ENCODE results near the gene TEDC1.

TEDC1 gene

DNA sequence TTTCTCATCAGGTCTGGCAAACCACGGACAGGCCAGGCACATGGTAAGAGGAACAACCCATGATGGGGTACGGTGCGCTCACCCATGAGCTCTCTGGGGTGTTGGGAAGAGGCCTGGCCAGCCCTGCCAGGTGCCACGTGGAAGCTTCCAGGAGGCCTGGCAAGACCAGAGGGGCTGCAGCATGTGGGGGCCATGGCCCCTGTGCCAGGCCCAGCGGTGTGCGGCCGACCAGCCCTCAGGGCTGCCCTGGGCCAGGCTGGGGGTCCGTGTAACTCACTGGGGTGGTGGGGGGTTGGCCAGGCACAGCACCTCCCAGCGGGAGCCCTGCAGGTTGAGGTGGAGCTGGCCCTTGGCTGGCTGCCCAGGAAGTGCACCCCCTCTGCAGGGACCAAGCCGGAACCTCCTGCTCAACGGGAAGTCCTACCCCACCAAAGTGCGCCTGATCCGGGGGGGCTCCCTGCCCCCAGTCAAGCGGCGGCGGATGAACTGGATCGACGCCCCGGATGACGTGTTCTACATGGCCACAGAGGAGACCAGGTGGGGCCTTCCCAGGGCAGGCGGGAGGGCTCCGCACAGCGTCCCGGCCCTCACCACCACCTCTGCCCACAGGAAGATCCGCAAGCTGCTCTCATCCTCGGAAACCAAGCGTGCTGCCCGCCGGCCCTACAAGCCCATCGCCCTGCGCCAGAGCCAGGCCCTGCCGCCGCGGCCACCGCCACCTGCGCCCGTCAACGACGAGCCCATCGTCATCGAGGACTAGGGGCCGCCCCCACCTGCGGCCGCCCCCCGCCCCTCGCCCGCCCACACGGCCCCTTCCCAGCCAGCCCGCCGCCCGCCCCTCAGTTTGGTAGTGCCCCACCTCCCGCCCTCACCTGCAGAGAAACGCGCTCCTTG is 21.3 kb upstream of the TEDC1 start:
- peaks cover 24% of the 10 kb centered on the region; the same call in 1 of the 2 replicates for H3K36me3 ChIP-seq (ENCODE audit: control insufficient read depth, low read length)
- H3K4me1 ChIP-seq (ENCODE audit: control insufficient read depth, low read length) = peaks cover 18% of the 10 kb centered on the region
- H3K27ac ChIP-seq (ENCODE audit: low read depth, low read length) = no peak overlapping the region
- no peaks in the 10 kb centered on the region for H3K79me2 ChIP-seq (ENCODE audit: control insufficient read depth, low read length)
- peaks cover 3% of the 10 kb centered on the region for H3K27me3 ChIP-seq (ENCODE audit: control insufficient read depth, low read length)
- no peak for TF ChIP-seq EZH2phosphoT487 (IDR thresholded peaks at IDR 0.05; ENCODE audit: borderline replicate concordance, low read length)
- TF ChIP-seq, protein P1, sequence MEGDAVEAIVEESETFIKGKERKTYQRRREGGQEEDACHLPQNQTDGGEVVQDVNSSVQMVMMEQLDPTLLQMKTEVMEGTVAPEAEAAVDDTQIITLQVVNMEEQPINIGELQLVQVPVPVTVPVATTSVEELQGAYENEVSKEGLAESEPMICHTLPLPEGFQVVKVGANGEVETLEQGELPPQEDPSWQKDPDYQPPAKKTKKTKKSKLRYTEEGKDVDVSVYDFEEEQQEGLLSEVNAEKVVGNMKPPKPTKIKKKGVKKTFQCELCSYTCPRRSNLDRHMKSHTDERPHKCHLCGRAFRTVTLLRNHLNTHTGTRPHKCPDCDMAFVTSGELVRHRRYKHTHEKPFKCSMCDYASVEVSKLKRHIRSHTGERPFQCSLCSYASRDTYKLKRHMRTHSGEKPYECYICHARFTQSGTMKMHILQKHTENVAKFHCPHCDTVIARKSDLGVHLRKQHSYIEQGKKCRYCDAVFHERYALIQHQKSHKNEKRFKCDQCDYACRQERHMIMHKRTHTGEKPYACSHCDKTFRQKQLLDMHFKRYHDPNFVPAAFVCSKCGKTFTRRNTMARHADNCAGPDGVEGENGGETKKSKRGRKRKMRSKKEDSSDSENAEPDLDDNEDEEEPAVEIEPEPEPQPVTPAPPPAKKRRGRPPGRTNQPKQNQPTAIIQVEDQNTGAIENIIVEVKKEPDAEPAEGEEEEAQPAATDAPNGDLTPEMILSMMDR (IDR thresholded peaks at IDR 0.05; ENCODE audit: low read depth, low read length, poor library complexity, severe bottlenecking) = no peak
- H3F3A ChIP-seq (ENCODE audit: control insufficient read depth, insufficient read depth) = peaks cover 6% of the 10 kb centered on the region; the same call in 1 of the 2 replicates
- no peaks in the 10 kb centered on the region for H3K9me2 ChIP-seq (replicated peaks; ENCODE audit: control insufficient read depth, low read length)
- H3K4me3 ChIP-seq (ENCODE audit: low read length) = no peak overlapping the region
- H3K9me3 ChIP-seq (ENCODE audit: control insufficient read depth, insufficient read depth, low read length) = no peaks in the 10 kb centered on the region
- H3K4me2 ChIP-seq (ENCODE audit: low read length) = no peak overlapping the region
- no peaks in the 10 kb centered on the region for H4K20me1 ChIP-seq (ENCODE audit: control insufficient read depth, insufficient read depth, low read depth, low read length)

DNA sequence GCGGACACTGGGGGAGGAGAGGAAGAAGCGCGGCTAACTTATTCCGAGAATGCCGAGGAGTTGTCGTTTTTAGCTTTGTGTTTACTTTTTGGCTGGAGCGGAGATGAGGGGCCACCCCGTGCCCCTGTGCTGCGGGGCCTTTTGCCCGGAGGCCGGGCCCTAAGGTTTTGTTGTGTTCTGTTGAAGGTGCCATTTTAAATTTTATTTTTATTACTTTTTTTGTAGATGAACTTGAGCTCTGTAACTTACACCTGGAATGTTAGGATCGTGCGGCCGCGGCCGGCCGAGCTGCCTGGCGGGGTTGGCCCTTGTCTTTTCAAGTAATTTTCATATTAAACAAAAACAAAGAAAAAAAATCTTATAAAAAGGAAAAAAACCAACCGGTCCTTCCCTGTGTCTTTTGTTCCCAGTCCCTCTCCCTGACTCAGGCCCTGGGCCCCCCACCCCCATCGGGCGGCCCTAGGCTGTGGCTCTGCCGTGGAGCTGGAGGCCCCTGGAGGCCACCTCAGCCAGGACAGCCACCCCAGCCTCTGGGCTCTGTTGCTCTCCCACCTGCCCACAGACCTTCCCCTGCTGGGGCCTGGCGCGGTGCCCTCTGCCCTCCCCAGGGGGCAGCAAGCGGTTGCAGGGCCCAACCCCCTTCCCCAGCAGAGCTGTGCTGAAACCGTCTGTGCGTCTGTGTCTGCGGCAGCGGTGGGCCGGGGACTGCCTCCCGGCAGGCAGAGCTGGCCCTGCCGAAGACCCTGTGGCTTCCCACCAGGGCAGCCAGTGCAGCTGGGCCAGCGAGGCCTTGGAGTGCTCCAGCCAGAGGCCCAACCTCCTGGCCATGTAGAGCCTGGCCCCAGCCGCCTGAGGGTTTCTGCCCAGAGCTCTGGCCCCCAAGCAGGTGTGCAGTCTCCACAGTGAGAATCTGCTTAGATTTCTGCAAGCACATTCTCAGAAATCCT is 20.4 kb upstream of the TEDC1 start:
- Histone ChIP-seq H3K4me2 (ENCODE audit: low read length) (no peak overlapping the region), H3K9me2 (replicated peaks; ENCODE audit: control insufficient read depth, low read length) (no peaks in the 10 kb centered on the region), H3K9me3 (ENCODE audit: control insufficient read depth, insufficient read depth, low read length) (no peaks in the 10 kb centered on the region), H3K4me3 (ENCODE audit: low read length) (no peak overlapping the region), H3F3A (ENCODE audit: control insufficient read depth, insufficient read depth) (peaks cover 6% of the 10 kb centered on the region; the same call in 1 of the 2 replicates), H3K27me3 (ENCODE audit: control insufficient read depth, low read length) (peaks cover 13% of the 10 kb centered on the region), H3K4me1 (ENCODE audit: control insufficient read depth, low read length) (peaks cover 26% of the 10 kb centered on the region), H3K27ac (ENCODE audit: low read depth, low read length) (no peak overlapping the region), H4K20me1 (ENCODE audit: control insufficient read depth, insufficient read depth, low read depth, low read length) (no peaks in the 10 kb centered on the region), H3K79me2 (ENCODE audit: control insufficient read depth, low read length) (no peaks in the 10 kb centered on the region), H3K36me3 (ENCODE audit: control insufficient read depth, low read length) (peaks cover 15% of the 10 kb centered on the region; the same call in 1 of the 2 replicates)
- no peak for TF ChIP-seq EZH2phosphoT487 (IDR thresholded peaks at IDR 0.05; ENCODE audit: borderline replicate concordance, low read length)
- TF ChIP-seq, protein P1 (IDR thresholded peaks at IDR 0.05; ENCODE audit: low read depth, low read length, poor library complexity, severe bottlenecking) = peak; percentile 7

DNA sequence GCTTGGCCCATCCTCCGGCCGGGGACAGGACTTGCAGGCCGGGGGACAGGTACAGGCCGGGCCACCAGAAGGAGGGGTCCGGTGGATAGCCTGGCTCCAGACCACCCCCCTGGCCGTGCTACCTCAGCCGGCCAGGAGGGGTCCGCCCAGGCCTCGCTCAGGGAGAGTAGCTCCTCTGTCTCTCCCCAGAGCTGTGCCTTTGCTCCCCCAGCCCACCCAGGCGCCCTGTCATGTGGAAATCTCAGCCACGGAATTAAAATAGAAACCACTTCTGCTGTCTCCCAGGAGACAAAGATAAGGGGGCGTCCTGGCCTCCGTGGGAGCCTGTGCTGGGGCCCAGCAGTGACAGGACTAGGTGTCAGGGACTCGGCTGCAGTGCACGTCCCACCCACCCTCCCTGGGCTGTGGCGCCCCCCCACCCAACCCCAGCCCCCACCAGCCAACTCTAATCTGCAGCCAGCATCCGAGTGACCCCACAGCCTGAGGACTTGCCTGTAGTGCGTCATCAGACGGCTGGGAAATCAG is 19.7 kb upstream of the TEDC1 start:
- no peak overlapping the region for H3K4me2 ChIP-seq (ENCODE audit: low read length)
- no peaks in the 10 kb centered on the region for H4K20me1 ChIP-seq (ENCODE audit: control insufficient read depth, insufficient read depth, low read depth, low read length)
- H3K4me1 ChIP-seq (ENCODE audit: control insufficient read depth, low read length) = peaks cover 28% of the 10 kb centered on the region
- no peaks in the 10 kb centered on the region for H3K9me2 ChIP-seq (replicated peaks; ENCODE audit: control insufficient read depth, low read length)
- no peaks in the 10 kb centered on the region for H3K9me3 ChIP-seq (ENCODE audit: control insufficient read depth, insufficient read depth, low read length)
- peaks cover 12% of the 10 kb centered on the region; the same call in 1 of the 2 replicates for H3K36me3 ChIP-seq (ENCODE audit: control insufficient read depth, low read length)
- no peak overlapping the region for H3K4me3 ChIP-seq (ENCODE audit: low read length)
- H3K27ac ChIP-seq (ENCODE audit: low read depth, low read length) = no peak overlapping the region
- peaks cover 20% of the 10 kb centered on the region for H3K27me3 ChIP-seq (ENCODE audit: control insufficient read depth, low read length)
- H3F3A ChIP-seq (ENCODE audit: control insufficient read depth, insufficient read depth) = peaks cover 6% of the 10 kb centered on the region; the same call in 1 of the 2 replicates
- TF ChIP-seq EZH2phosphoT487 (IDR thresholded peaks at IDR 0.05; ENCODE audit: borderline replicate concordance, low read length) = no peak
- TF ChIP-seq, protein P1 (IDR thresholded peaks at IDR 0.05; ENCODE audit: low read depth, low read length, poor library complexity, severe bottlenecking) = no peak
- no peaks in the 10 kb centered on the region for H3K79me2 ChIP-seq (ENCODE audit: control insufficient read depth, low read length)
